Sciatic nerve (tissue), 2 donors: ENCODE measurements around the gene MFAP3L. TPM values are rescaled to one million over a fixed set of nuclear protein-coding genes. Genes with fewer than 3 reads are reported as not detected.
A peak's percentile ranks its signal among the peaks of the same experiment; 100 is the strongest.

Experiments used
- ATAC-seq: fragments of 200-7000 bp; cut with Tn5 transposase; one replicate; pipeline ENCODE4 v1.9.1; 2020; ENCODE audit warnings: mild to moderate bottlenecking, moderate library complexity
- DNase-seq: peaks from one replicate; pipeline ENCODE4 v3.0.0-alpha.2; 2020; ENCODE audit warnings: low spot score
- intact Hi-C: fragments of 100-400 bp; cut with DNase I; formaldehyde crosslinking; loops from one replicate; pipeline ENCODE4 v1.14.2; 2022
- total RNA-seq: library from RNA; stranded (reverse); fragmentation: NEBNext Ultra II Directional; extraction: Animal tissue kit (Norgen Biotek cat#: 25700); gene quantifications from one replicate; pipeline ENCODE4 v1.2.1, GENCODE V29; 2021
- donor health status: DM: no; HTN: no; CAD: no.
- donor health status: DM: no; HTN: no; CAD: no.

Gene MFAP3L
- total RNA-seq, 1 donor from 2014 or later = 30.7 TPM

DNA sequence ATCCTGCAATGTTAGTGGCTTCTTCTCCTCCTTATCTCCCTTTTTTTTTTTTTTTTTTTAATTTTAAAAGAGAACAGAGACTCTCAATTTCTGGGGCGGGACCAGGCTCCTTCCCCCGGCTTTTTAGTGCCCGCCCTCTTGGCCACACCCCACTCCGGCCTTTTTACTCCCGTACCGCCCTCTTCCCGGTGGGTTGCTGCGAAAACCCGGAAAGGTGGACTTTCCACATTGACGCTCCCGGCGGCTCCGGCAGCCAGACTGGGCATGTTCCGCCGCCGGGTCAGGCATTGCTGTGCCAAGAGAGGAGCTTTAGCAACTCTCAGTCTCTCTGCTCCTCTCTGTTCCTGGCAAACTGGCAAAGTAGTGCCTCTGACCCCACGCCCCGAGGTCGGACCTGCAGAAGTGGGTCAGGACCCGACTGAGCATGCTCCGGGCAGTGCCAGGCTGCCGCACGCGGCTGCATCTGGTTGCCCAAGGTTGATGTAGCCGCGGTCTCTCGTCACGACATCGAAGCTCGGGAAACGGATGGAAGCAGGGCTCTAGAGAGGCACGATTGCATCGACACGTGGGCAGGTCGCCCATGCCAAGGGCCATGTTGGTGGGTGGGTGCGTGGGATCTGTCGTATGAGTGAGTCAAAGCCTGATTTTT, 1.1 kb upstream of the MFAP3L start:
- intact Hi-C loops = no loop called here
- DNase-seq = peak; percentile 97
- peak; percentile 97 for ATAC-seq

DNA sequence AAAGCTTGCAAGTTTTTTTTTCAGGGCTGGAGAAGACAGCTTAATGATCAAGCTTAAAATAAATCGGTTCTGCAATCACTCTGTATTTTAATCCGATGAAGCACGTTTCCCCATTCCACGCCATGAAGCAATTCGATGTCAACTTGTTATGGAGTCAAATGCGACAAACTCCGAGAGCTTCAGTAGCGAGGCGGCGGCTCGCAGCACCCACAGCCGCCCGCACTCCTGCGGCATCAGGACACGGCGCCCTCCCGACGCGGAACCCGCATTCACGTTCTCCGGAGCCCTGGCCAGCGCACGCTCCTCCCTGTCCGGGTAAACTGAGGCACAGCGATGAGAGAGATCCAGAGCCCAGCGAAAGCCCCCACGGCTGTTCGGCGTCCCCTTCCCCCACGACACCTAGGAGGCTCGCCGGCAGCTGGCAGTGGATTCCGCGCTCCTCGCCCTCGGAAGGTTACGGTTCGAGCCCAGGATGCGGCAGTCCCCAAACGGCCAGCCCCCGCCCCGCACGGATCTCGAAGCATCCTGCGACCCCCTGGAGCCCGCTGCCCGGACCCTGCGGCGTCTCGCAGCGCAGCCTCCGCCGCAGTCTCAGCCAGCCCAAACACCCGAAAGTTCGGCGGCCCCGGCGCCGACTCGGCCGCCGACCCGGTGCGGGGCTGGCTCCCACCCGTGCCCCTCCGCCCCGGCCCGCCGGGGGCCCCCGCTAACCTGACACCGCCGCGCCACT, 507 bp downstream of the MFAP3L start:
- intact Hi-C loops = no loop called here
- ATAC-seq = no peak
- peak; percentile 67 for DNase-seq

- ATAC-seq (no peak), DNase-seq (no peak)
- intact Hi-C loops = no loop called here
These were observed 4.0 kb downstream of the MFAP3L start for GRCh38 chr4:170022211-170022610.

DNA sequence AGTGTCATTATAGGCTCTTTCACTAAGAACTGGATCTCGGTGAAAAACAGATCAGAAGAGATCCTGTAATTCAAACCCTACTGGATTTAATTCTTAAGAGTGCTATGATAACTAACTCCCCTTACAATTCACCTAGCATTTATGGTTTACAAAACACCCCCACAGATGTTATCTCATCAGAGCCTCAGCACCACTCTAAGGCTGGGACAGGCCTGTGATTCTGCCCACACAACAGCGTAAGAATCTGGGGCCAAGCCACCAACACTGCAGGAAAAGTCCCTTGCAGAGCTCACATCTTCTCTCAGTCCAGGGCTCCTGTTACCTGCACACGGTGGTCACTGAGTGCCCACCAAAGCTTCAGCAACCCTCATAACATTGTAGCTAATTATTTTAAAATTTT, 8.9 kb downstream of the MFAP3L start:
- no peak for ATAC-seq
- intact Hi-C loops = no loop called here

DNA sequence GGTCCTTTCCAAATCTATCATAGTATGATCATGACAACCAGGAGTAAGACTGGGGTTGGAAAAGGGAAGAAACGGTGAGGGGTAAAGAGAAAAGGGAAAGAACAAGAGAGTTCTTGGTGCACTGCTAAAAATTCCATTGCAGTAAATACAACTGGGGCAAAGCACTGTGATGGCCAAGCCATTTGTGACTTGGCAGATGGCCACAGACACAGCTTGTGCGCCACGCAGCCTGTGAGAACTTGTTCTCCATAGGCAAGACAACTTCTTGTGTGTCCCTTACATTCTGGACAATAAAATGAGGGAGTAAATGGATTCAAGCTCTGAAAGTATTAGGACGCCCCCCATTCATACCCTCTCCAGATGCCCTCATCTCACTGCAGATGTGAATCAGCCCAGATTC, 10.9 kb downstream of the MFAP3L start:
- ATAC-seq (peak; percentile 21), DNase-seq (no peak)
- intact Hi-C loops = no loop called here

More for the DNA sequence above, 8.9 kb downstream of the MFAP3L start:
- no peak for DNase-seq

- ATAC-seq (no peak), DNase-seq (no peak)
- intact Hi-C loops = no loop called here
These were observed 11.7 kb downstream of the MFAP3L start for GRCh38 chr4:170014359-170015011.

DNA sequence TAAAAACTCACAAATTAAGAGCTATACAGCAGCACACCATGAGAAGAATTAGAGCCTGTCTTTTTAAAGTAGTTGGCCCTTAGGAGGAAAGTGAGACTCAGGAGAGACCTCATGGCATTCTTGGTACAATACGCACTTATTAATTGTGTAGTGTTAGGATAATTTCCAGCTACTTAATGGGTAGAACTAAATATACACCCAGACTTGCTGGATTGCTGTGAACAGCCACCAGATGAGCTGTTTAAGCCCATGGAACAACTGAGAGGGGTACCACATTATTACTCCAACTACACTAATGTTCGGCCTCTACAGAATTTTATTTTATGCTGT, 13.6 kb downstream of the MFAP3L start:
- intact Hi-C loops = no loop called here
- ATAC-seq = no peak
- no peak for DNase-seq

GRCh38 chr4:170011921-170012628, 14.1 kb downstream of the MFAP3L start:
- ATAC-seq = no peak
- no peak for DNase-seq
- intact Hi-C loops = no loop called here

GRCh38 chr4:170009291-170009690, 16.9 kb downstream of the MFAP3L start:
- intact Hi-C loops = no loop called here
- ATAC-seq (no peak), DNase-seq (no peak)

- ATAC-seq = no peak
- intact Hi-C loops = no loop called here
- DNase-seq = no peak
These were observed 17.4 kb downstream of the MFAP3L start for GRCh38 chr4:170008801-170009200.

- no peak for ATAC-seq
- intact Hi-C loops = no loop called here
- DNase-seq = no peak
These were observed 17.8 kb downstream of the MFAP3L start for GRCh38 chr4:170008371-170008770.

DNA sequence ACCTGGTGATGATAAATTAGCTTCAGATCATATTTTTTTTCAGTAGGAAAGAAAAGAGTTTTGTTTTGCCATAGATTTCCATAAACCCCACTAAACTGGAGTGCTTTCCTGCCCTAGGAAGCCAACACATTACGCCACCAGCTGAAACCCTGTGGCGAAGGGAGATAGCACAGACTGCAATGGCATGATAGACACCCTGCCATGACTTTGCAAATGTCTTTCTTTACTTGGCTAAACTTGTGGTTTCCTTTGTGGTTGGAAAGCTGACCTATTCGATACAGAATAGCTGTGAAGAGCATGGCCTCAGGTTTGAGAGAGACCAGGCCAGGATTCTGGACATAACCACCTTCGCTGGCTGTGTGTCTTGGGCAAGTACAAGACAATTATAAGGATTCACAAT, 19.1 kb downstream of the MFAP3L start:
- DNase-seq (no peak), ATAC-seq (no peak)
- intact Hi-C loops = no loop called here

GRCh38 chr4:170005472-170005871, 20.7 kb downstream of the MFAP3L start:
- no peak for DNase-seq
- ATAC-seq = no peak

DNA sequence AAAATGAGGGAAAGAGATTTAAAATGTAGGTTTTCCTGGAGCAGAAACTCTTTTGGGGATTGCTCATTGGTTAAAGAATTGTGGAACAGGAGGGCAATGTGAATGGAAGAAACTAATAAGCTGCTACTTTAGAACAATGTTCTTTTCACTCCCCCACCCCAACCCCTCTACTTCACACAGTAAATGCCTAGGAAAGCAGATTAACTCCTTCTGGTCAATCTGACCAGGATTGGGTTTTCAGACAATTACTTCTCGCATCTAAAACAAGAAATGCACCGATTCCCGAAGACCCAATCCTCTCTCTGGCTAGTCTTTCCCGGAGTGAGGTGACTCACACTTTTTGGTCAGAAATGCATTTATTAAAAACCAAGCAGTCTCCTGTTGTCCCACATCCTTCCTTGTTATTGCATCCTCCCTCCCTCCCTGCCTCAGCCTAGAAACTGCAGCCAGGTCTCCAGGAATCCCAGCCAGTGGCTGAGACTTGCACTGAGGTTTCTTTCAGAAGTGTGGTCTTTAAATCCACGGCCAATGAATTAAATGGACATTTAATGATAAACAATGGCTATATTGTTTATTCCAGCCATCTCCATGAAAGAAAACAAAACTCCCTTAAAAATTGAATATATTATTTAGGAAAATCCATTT, 21.4 kb downstream of the MFAP3L start:
- ATAC-seq (no peak), DNase-seq (no peak)
- intact Hi-C loops = no loop called here

More at GRCh38 chr4:170005472-170005871, 20.7 kb downstream of the MFAP3L start:
- intact Hi-C loops = no loop called here

GRCh38 chr4:170003071-170004070, 22.8 kb downstream of the MFAP3L start:
- intact Hi-C loops = no loop called here
- DNase-seq (no peak), ATAC-seq (no peak)

- DNase-seq (no peak), ATAC-seq (no peak)
- intact Hi-C loops = no loop called here
These were observed 24.4 kb downstream of the MFAP3L start for GRCh38 chr4:170001745-170002267.

DNA sequence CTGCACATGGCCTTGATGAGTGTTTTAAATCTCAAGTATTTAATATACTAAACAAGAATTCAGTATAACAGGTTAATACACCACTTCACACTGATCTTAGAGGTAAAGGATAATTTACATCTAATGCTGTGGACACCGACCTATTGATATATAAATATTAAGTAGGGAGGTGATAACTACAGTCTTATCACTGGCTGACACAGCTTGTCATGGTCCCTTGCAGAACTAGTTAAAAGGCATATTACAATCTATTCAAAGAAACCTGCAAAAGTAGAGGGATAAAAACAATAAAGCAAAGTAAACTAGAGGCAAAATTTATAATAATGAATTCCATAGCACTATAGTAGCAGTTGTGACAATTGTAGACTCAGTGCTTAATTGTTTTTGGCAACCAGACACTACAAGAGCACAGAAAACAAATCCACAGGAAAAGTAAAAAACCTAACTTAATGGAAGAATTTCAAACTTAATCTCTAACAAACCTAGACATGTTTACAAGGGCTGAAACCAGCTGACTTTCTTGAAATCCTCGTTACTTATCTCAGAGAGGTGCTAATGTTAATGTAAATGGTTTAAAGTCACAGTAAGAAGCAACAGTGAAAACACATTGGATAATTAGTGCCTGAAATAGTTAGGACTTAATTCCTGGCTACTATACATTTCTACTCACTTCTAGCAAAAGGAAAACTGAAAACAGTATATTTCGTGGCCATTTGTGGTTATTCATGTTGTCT, 25.0 kb downstream of the MFAP3L start:
- no peak for ATAC-seq
- intact Hi-C loops = no loop called here

More for the DNA sequence above, 25.0 kb downstream of the MFAP3L start:
- no peak for DNase-seq
